Panc1 (cell line): ENCODE results near the gene APMAP. TPM values are rescaled to one million over a fixed set of nuclear protein-coding genes. Genes with fewer than 3 reads are reported as not detected.
A peak's percentile ranks its signal among the peaks of the same experiment; 100 is the strongest.

Experiments
- ATAC-seq: fragments of 200-7000 bp; cut with Tn5 transposase; 2 replicates; pipeline ENCODE4 v1.9.1; 2020; ENCODE audit warnings: mild to moderate bottlenecking, moderate library complexity
- BruUV-seq: library from RNA; stranded (reverse); fragments of 400-500 nt; replicated peaks from 2 replicates; lab custom pipeline; 2021; lab: Mats Ljungman, UMichigan
- CTCF ChIA-PET: fragments of 300-600 bp; sonication (Branson Sonifier 250); formaldehyde crosslinking; loops from one replicate; lab custom pipeline; 2022; ENCODE audit warnings: antibody characterized with exemption; lab: Charles Lee
- POLR2A ChIA-PET: fragments of 300-600 bp; sonication (Branson Sonifier 250); formaldehyde crosslinking; loops from one replicate; lab custom pipeline; 2022; ENCODE audit warnings: antibody characterized with exemption; lab: Charles Lee
- DNase-seq: peaks from one replicate; pipeline ENCODE4 v3.0.0-alpha.2; 2010; ENCODE audit warnings: low read depth, low spot score
- H3K27ac ChIP-seq: 2 replicates; pipeline ENCODE4 v1.5.1; 2011; ENCODE audit warnings: mild to moderate bottlenecking, low read length, inconsistent platforms
- H3K27me3 ChIP-seq: fragments of 200-500 bp; sonication (Bioruptor generic); 2 replicates; pipeline ENCODE4 v1.6.0; 2014; ENCODE audit warnings: low read length, inconsistent platforms; ENCODE audit not compliant: control insufficient read depth, insufficient read depth
- H3K36me3 ChIP-seq: fragments of 200-500 bp; sonication (Bioruptor generic); 2 replicates; pipeline ENCODE4 v1.5.1; 2014; ENCODE audit warnings: inconsistent platforms, mild to moderate bottlenecking, low read length, moderate library complexity; ENCODE audit not compliant: control insufficient read depth, insufficient read depth
- H3K4me1 ChIP-seq: 2 replicates; pipeline ENCODE4 v1.5.1; 2011; ENCODE audit warnings: inconsistent platforms, mild to moderate bottlenecking, low read length, moderate library complexity; ENCODE audit not compliant: control insufficient read depth, insufficient read depth
- H3K4me3 ChIP-seq, 2 experiments: 2 replicates each; pipeline ENCODE4 v1.5.1; 2011 to 2012; ENCODE audit warnings: low read depth in 2 of 2, low read length in 2 of 2, mild to moderate bottlenecking in 2 of 2, inconsistent platforms in 1 of 2, moderate library complexity in 1 of 2
- H3K9me3 ChIP-seq: fragments of 200-500 bp; sonication (Bioruptor generic); 2 replicates; pipeline ENCODE4 v1.5.1; 2014; ENCODE audit warnings: low read depth, mild to moderate bottlenecking, inconsistent platforms, low read length, moderate library complexity; ENCODE audit not compliant: control insufficient read depth, insufficient read depth
- POLR2AphosphoS5 ChIP-seq: IDR thresholded peaks from 2 replicates; pipeline ENCODE4 v1.6.1; 2012; ENCODE audit warnings: mild to moderate bottlenecking, low read depth, low read length, moderate library complexity
- SIN3A ChIP-seq: IDR thresholded peaks from 2 replicates; pipeline ENCODE4 v1.6.1; 2012; ENCODE audit warnings: low read depth, mild to moderate bottlenecking, low read length, moderate library complexity, borderline replicate concordance; ENCODE audit not compliant: insufficient read depth
- TCF7L2 ChIP-seq: IDR thresholded peaks from 2 replicates; pipeline ENCODE4 v1.6.1; 2011; ENCODE audit warnings: mild to moderate bottlenecking, low read depth, low read length, inconsistent platforms
- in situ Hi-C: cut with HindIII; loops from 2 replicates; pipeline ENCODE4 v1.10.0; 2016; ENCODE audit warnings: low sequenced_read_pairs, low pct_unique_long_range_greater_than_20kb
- intact Hi-C: fragments of 100-400 bp; cut with micrococcal nuclease; formaldehyde crosslinking; loops from one replicate; pipeline ENCODE4 v1.10.0; 2022; ENCODE audit not compliant: unreplicated experiment
- total RNA-seq: library from RNA; stranded (reverse); gene quantifications from one replicate; pipeline ENCODE4 v1.2.1, GENCODE V29; 2021; ENCODE audit not compliant: unreplicated experiment
- TF ChIP-seq, protein P1 (sequence below), 2 experiments: IDR thresholded peaks; 2 replicates each; pipeline ENCODE4 v1.6.1; 2011 to 2012; ENCODE audit warnings: low read depth in 2 of 2, control low read depth in 1 of 2, low read length in 1 of 2, mild to moderate bottlenecking in 1 of 2, moderate library complexity in 1 of 2; ENCODE audit not compliant: insufficient read depth in 1 of 2
- TF ChIP-seq, protein P2 (sequence below): fragments of 450-650 bp; IDR thresholded peaks from 2 replicates; pipeline ENCODE4 v1.5.1; 2017; ENCODE audit warnings: mild to moderate bottlenecking

APMAP gene
- total RNA-seq, 1 experiment from 2014 or later: 165 TPM

DNA sequence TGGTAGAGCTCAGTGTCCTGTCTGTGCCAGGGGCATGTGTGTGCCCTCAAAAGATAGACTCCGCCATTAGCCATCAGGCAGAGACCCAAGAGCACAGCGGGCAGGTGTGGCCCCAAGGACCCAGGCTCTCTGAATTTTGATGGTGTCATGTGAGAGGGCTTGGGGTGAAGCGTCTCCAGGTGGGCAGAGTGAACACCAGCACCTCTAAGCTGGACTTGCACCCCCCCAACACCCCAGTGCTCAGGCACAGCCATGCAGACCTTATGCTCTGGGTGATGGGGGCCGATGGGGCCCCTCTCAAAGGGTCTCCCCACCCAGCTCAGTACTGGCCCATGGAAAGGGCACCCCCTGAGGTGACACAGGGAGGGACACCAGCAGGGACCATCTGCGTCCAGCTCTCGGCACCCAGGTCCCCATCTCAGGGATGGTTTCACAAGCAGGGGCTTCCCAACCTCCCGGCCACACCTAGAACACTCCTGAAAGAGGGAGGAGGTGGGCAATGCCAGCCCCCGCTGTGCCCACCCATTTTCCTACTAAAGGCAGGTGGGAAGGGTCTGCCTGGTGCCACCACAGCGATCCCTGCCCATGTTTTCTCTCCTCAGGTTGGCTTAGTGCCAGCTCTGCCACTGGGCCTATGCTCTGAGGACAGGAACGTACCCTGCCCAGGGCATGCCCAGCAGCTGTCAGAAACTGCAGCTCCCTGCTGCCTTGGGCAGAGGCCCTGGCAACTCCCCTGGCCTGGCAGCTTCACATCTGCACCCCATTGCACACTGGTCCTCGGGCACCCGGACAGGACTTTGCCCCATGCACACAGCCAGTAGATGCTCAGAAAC is 40.0 kb downstream of the APMAP start:
- no peaks in the 10 kb centered on the region for H3K27me3 ChIP-seq
- DNase-seq (no peak), ATAC-seq (peak; percentile 12; the same call in 1 of the 2 replicates)
- no peaks in the 10 kb centered on the region for H3K36me3 ChIP-seq
- no peaks in the 10 kb centered on the region for H3K9me3 ChIP-seq
- no TSS peak for BruUV-seq
- peaks cover 3% of the 10 kb centered on the region; the same call in 1 of the 2 replicates for H3K4me1 ChIP-seq
- no peak overlapping the region for H3K4me3 ChIP-seq
- intact Hi-C loops: no loop called here
- TF ChIP-seq, protein P1, sequence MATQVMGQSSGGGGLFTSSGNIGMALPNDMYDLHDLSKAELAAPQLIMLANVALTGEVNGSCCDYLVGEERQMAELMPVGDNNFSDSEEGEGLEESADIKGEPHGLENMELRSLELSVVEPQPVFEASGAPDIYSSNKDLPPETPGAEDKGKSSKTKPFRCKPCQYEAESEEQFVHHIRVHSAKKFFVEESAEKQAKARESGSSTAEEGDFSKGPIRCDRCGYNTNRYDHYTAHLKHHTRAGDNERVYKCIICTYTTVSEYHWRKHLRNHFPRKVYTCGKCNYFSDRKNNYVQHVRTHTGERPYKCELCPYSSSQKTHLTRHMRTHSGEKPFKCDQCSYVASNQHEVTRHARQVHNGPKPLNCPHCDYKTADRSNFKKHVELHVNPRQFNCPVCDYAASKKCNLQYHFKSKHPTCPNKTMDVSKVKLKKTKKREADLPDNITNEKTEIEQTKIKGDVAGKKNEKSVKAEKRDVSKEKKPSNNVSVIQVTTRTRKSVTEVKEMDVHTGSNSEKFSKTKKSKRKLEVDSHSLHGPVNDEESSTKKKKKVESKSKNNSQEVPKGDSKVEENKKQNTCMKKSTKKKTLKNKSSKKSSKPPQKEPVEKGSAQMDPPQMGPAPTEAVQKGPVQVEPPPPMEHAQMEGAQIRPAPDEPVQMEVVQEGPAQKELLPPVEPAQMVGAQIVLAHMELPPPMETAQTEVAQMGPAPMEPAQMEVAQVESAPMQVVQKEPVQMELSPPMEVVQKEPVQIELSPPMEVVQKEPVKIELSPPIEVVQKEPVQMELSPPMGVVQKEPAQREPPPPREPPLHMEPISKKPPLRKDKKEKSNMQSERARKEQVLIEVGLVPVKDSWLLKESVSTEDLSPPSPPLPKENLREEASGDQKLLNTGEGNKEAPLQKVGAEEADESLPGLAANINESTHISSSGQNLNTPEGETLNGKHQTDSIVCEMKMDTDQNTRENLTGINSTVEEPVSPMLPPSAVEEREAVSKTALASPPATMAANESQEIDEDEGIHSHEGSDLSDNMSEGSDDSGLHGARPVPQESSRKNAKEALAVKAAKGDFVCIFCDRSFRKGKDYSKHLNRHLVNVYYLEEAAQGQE (IDR thresholded peaks at IDR 0.05; ENCODE audit: insufficient read depth in 1 of 2, low read depth in 2 of 2, low read length in 1 of 2): no peak
- TF ChIP-seq TCF7L2: no peak
- TF ChIP-seq, protein P2, sequence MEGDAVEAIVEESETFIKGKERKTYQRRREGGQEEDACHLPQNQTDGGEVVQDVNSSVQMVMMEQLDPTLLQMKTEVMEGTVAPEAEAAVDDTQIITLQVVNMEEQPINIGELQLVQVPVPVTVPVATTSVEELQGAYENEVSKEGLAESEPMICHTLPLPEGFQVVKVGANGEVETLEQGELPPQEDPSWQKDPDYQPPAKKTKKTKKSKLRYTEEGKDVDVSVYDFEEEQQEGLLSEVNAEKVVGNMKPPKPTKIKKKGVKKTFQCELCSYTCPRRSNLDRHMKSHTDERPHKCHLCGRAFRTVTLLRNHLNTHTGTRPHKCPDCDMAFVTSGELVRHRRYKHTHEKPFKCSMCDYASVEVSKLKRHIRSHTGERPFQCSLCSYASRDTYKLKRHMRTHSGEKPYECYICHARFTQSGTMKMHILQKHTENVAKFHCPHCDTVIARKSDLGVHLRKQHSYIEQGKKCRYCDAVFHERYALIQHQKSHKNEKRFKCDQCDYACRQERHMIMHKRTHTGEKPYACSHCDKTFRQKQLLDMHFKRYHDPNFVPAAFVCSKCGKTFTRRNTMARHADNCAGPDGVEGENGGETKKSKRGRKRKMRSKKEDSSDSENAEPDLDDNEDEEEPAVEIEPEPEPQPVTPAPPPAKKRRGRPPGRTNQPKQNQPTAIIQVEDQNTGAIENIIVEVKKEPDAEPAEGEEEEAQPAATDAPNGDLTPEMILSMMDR: no peak
- no peak for TF ChIP-seq SIN3A
- TF ChIP-seq POLR2AphosphoS5: no peak
- in situ Hi-C loops: no loop called here
- H3K27ac ChIP-seq: no peak overlapping the region
- ChIA-PET POLR2A (no interaction called here), CTCF (interaction anchor here (0.6 kb wide), 1 partner anchor 87 kb away, joined by 5 read pairs; no protein-coding TSS in a partner anchor)

DNA sequence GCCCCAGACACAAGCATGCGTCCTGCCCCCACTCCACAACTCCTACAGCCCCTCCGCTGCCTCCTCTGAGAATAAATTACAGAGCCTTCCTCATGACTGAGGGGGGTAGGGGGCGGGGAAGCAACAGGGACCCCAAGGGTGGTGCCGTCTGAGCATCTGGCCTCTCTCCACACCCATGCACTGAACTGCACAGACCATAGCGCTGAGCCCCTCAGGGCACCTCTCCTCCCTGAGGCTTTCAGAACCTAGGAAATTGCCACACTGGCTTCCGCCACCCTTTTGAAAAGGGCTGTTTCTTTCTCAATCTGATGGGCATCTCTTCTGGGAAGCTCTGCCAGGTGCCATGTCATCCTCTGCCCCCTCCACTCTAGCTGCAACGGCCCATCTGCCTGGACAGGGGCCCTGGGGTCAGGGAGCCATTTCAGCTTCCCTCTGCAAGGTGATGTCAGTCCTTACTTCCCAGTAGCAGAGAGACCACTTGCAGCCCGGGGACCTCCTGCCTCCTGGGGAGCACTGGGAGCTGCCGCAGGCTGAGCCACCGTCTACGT is 40.9 kb downstream of the APMAP start:
- no peak for DNase-seq
- ChIA-PET POLR2A (no interaction called here), CTCF (no interaction called here)
- no peak overlapping the region for H3K4me3 ChIP-seq
- no peak; the same call in none of the 2 replicates for ATAC-seq
- TF ChIP-seq POLR2AphosphoS5: no peak
- TF ChIP-seq, protein P2: no peak
- no peak for TF ChIP-seq TCF7L2
- no peak for TF ChIP-seq SIN3A
- TF ChIP-seq, protein P1 (IDR thresholded peaks at IDR 0.05; ENCODE audit: insufficient read depth in 1 of 2, low read depth in 2 of 2, low read length in 1 of 2): no peak
- BruUV-seq: no TSS peak
- no peaks in the 10 kb centered on the region for H3K9me3 ChIP-seq
- H3K4me1 ChIP-seq: peaks cover 3% of the 10 kb centered on the region; the same call in 1 of the 2 replicates
- in situ Hi-C loops (no loop called here), intact Hi-C loops (no loop called here)
- H3K27ac ChIP-seq: no peak overlapping the region
- no peaks in the 10 kb centered on the region for H3K36me3 ChIP-seq
- no peaks in the 10 kb centered on the region for H3K27me3 ChIP-seq
